Stimulated activated CD4-positive, alpha-beta T cell treated with anti-CD3 and anti-CD28 coated beads, Interleukin-1b, Interleukin-23, amount 100 ng/mL, for 48 hours (primary cell): ENCODE measurements around the gene HEY2.
A peak's percentile ranks its signal among the peaks of the same experiment; 100 is the strongest.
"Not testable (repeated sequence)": the region's sequence is repeated elsewhere in the genome, so short reads cannot be mapped to it uniquely, and the experiment has no call there.

Source experiments
- DNase-seq: peaks from one replicate; pipeline ENCODE4 v3.0.0-alpha.2; 2020

Gene HEY2

DNA sequence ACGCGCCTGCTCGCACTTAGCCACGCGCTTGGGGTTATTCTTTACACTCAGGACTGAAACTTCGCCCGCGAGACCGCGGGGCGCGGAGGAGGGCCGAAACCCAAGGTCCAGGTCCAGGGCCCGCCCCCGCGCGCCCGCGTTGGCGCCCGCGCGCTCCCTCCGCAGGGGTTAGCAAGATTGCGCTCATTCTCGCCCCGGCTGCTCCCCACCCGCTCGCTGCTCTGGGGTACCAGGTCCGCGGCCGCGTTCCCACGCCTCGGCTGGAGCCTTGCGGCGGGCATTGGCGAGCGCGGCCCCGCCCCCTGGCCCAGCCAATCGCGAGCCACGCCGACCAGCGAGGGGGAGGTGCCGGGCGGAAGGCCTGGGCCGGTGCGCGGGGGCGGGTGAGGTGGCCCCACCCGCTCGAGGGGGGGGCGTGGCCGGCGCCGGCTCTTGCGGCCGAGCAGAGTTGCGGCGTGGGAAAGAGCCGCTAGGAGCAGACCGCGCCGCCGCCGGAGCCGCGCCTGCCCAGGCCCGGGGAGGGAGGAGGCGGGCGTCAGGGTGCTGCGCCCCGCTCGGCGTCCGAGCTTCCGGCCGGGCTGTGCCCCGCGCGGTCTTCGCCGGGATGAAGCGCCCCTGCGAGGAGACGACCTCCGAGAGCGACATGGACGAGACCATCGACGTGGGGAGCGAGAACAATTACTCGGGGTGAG, at the start of gene HEY2:
TSS of gene HEY2 (plus strand) at position 460 of the 692 bp plus-strand sequence. CDS start at position 605, 145 bp downstream.
- DNase-seq = peak; percentile 82

DNA sequence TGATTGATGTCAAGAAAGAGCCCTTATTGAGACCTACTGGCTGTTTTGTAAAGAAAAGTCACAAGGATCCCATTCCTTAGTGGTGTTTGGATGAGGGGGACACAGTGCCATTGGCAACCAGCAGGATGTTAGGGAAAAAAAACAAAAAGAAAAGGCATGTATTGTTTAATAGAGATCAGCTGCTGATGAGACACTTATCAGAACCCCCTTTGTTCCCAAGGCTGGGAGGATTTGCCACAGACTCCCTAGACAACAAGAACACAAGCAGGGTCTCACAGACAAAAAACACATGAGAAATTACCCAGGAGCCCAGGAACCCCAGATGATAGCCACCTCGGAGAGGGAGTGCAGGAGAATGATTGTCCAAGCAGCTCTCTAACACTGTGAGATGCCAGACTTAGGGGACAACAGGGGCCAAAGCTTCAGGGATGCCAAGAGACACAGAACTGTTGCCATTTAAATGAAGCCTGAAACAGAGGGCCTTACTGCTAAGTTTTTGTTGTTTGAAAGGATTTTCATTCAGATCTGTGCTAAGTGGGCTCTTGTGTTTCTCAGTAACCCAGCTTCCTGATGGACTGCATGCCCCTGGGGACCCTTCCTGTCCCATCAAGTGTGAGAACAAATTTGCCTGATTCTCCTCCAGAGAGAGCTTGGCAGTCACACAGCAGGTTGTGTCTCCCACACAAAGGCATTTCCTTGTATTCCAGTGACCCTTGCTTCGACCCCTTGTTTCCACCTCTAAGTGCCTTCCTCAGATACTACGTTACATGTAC, 48.7 kb upstream of the HEY2 start:
- no peak for DNase-seq

DNA sequence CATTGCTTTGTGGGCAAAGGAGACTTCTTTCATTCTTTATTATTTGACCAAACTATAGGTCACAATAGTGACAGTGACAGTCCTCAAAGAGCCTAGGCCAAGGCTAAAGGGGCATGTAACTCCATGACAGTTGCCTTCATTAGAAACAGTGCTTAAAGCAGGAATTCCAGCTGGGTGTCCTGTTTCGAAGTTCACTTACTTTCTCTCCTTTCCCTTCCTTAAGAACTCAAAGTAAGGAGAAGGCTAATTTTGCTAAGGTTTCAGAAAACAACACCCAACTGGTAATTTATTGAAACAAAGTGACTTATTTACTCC, 48.1 kb upstream of the HEY2 start:
- DNase-seq = no peak

DNA sequence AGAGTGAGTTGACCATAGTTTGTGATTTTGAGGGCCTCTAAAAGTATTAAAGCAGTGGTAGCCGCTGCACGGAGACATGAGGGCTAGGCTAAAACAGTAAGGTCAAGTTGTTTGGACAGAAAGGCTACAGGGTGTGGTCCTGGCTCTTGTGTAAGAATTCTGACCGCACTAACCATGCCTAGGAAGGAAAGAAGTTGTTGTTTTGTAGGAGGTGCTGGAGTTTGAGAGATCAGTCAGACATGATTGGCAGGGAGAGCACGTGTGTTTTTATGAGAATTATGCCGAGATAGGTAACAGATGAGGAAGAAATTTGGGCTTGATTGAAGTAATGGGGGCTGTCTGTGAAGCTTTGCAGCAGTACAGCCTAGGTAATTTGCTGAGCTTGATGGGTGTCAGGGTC, 45.5 kb upstream of the HEY2 start:
- not testable (repeated sequence) for DNase-seq

DNA sequence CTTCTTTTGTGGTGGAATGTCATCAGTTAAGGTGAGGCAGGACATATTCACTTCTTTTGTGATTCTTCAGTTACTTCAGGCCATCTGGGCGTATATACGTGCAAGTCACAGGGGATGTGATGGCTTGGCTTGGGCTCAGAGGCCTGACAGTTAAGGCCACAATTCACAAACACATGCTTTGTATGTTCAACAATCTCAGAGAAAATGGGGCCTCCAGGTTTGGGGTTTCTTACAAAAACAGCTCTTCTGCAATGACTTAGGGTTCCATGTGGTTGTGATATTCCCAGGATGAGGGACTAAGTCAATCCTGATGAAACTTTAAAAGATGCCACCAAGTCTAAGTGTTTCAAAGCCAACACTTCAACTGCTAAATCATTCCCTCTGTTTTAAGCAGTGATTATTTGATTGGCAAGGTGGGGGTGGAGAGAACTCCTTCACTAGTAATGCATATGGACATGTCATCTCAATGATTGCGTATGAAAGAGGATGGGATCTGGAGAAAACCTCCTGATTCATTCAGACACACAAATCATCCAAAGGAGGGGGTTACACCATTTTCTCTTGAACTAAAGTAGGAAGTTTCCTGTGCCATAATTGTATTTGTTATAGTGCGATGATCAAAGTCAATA, 41.7 kb upstream of the HEY2 start:
- no peak for DNase-seq

DNA sequence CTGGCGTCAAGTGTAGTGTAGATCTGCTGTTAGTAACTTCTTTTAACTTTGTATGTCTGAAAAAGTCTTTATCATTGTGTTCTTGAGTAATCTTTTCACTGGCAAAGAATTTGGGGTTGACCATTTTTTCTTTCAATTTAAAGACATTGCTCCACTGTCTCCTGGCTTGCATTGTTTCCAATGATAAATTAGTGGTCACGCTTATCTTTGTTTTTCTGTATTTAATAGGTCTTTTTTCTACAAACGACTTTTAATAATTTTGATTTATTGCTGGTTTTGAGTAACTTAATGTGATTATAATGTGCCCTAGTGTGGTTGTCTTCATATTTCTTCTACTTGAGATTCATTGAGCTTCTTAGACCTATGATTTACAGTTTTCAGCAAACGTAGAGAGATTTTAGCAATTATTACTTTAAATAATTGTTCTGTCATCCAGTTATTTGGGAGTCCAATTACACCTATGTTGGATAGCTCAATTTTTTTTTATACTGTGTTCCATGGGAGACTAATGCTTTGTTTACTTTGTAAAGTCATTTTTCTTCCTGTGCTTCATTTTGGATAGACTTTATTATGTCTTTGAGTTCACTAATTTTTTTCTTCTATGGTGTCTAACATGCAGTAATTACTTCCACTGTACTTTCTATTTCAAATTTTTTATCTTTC, 38.3 kb upstream of the HEY2 start:
- DNase-seq = no peak

GRCh38 chr6:125714441-125715090, 34.9 kb upstream of the HEY2 start:
- no peak for DNase-seq

GRCh38 chr6:125717120-125717731, 32.2 kb upstream of the HEY2 start:
- DNase-seq = no peak

DNA sequence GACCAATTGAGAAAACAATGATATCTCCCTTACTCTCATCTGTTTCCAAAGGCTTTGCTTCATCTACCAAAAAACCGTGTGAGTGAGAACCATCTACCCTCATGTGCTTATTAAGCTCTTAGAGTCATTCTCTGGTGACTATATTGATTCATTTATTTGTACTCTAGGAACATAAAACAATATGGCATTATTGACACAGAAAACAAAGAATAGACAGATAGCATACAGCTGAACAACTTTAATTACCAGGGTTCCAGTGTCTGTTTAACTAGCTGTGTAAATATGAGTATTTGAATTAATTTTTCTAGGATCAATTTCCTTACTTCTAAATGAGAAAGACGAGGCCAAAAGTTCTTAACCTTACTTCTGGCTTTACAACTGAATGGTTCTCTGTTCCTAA, 31.3 kb upstream of the HEY2 start:
- no peak for DNase-seq

DNA sequence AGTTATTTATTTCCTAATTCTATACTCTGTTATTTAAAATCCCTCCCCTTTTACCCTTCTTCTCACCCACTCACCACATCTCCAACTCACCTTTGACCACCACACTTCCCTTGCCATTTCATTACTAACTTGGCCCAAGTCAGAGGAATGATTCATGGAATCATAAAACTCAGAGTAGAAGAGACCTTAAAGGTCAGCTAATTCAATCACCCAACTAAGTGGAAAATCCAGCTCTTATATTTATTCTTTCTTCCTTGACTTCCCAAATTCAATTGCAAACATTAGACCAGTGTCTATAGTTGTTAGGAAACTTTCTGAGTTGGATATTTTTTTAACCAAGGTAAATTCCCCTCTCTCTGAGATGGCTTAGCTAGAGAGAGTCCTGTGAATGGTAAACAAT, 26.5 kb upstream of the HEY2 start:
- no peak for DNase-seq

DNA sequence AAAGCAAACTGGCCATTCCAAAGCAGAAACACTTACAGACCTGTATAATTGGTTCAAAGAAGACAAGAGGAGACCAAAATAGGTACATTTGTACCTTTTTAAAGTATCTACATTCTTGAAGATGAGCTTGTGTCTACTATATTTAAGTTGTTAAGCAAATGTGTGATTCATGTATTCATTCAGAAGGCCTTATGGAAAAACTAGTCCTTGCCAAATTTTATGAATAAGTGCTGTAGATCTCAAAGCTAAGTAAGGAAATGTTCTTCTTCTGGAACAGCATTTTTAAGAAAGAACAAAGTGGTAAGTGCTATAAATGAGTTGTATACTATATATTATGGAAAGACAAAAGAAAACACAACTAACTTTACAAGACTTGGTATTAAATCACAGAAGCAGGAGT, 22.2 kb upstream of the HEY2 start:
- no peak for DNase-seq

DNA sequence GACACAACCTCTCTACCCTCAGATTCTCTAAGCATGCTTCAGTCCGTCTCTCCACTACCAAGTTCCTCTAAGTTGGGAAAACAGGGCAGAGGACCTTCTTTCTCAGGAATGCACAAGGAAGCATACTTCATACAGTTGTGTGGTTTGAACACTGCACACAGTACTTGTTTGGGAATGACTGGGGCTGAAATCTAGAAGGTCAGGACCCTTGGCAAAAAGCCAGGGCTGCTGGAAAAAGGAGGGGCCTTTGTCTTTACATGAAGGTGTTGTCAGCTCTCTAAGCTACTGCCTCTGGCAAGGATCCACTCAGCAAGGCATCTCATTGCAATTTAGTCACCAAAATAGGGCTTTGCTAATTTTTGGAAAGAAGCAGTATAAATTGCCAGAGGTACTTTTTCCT, 20.7 kb upstream of the HEY2 start:
- no peak for DNase-seq

DNA sequence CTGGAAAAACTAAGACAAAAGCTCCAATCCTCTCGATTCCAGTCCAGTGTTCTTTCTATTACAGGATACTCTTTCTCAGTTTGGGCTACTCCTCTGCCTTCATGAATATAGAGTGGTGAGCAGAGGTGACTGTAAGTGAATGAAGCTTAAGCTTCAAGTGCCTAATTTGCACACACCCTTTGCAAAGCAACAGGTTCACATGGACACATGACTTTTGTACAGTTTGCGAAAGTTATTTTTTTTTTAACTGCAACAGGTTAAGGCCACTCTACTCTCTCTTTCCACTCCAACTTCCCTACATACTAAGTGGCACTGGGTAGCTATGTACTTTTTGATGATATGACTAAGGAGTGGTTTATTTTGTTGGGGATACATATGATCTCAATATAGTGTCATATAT, 19.4 kb upstream of the HEY2 start:
- DNase-seq = no peak

GRCh38 chr6:125732398-125732797, 17.0 kb upstream of the HEY2 start:
- peak; percentile 2 for DNase-seq

DNA sequence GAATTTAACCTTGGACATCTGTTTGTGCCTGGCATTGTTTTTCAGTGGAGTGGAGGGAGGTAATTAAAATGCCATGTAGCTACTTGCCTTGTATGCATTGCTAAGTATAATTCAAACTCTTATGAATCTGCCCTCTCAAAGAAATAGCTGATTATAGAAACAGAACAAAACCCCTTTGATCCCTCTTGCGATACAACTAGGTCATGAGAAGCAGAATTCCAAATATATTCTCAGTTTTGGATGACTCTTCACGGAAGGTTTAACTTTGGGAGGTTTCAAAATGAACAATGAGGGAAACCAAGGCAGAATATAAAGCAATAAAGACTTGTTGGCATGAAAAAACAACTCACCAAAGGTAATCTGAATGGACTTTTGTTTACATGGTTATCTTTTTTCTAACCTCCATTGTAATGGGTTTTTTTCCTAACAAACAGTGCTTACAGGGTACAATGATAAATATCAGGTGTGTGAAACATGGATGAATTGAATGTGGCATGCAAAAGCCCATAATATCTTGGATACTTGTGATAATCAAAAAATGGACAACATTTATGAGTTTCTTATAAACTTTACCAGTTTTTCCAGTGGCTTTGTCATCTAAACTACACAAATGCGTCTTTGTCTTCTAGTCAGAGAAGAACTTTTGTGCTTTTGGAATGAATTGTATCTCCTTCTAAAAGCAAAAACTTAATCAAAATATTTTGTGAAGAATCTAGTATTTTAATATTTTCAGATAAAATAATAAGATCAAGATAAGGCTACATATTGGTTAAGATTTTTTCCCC, 15.7 kb upstream of the HEY2 start:
- DNase-seq = no peak

- no peak for DNase-seq
Observed at GRCh38 chr6:125738276-125738675, 11.2 kb upstream of the HEY2 start.

DNA sequence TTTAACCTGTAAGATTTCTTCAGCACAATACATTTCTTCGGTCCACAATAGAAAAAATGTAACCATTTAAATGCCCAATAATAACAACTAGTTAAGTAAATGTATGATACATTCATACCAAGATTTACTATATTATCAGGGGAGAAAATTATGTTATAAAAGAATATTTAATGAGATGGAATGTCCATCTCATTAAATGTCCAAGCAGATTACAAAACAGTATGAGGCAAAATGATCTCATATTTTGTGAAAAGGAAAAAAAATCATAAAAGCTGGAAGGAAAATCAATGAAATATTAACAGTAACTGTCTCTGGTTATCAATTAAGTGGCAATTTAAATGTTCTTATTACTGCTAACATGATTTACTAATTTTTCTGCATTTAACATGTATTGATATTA, 10.1 kb upstream of the HEY2 start:
- DNase-seq = no peak

DNA sequence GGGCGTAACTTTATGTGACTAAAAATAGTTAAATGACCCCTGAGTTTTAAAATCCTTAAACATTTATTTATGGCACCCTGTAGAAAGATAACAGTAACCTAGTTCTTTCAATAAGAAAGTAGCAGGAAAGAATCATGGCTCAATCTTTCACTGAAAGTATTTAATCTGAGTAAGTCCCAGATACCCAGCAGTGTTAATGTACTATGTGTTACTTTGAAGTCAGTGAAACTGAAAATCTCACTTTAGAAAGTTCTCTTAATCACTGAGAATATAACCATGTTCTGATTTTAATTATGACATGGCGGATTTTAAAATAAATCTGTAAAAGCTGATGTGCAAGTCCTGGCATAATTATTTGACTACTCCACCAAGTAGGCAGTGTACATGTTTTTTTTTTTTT, 8.1 kb upstream of the HEY2 start:
- no peak for DNase-seq

DNA sequence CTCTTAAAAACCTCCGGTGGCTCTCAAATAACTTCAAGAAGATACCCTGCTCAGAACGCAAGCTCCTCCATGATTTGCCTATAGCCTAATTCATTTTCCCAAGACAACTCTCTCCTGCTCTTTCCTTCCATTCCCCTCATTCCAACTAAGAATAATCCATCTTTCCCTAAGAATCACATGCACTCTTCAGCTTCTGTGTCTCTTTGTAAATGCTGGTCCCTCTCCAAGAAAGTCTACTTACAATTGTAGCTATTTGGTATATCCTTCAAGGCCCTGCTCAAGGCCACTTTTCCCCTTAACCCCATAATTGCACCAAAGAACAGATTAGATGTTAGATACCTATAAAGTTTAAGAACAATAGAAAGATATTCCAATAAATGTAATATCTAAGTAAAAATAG, 7.4 kb upstream of the HEY2 start:
- no peak for DNase-seq

GRCh38 chr6:125742464-125743120, 6.8 kb upstream of the HEY2 start:
- no peak for DNase-seq

GRCh38 chr6:125743604-125744003, 5.8 kb upstream of the HEY2 start:
- DNase-seq = no peak
